ENCODE measurements around the gene TPO.
A peak's percentile ranks its signal among the peaks of the same experiment; 100 is the strongest.

The TPO gene

GRCh38 chr2:1539441-1539840, 126.2 kb downstream of the TPO start:
- no peak for DNase-seq

GRCh38 chr2:1539973-1540372, 126.7 kb downstream of the TPO start:
- DNase-seq: no peak

- DNase-seq: no peak
Measured at GRCh38 chr2:1540481-1540880, 127.2 kb downstream of the TPO start.

GRCh38 chr2:1541040-1541439, 127.8 kb downstream of the TPO start:
- no peak for DNase-seq

GRCh38 chr2:1541819-1542475, 128.7 kb downstream of the TPO start:
- no peak for DNase-seq

GRCh38 chr2:1542971-1543370, 129.7 kb downstream of the TPO start:
- no peak for DNase-seq

GRCh38 chr2:1543776-1544477, 130.7 kb downstream of the TPO start:
- DNase-seq: no peak

GRCh38 chr2:1544478-1545069, 131.3 kb downstream of the TPO start:
- no peak for DNase-seq

- peak in 1 of 2 donors; percentile 33 for DNase-seq
Measured at GRCh38 chr2:1546023-1546591, 132.8 kb downstream of the TPO start.

GRCh38 chr2:1546901-1547300, 133.6 kb downstream of the TPO start:
- DNase-seq: no peak

- DNase-seq: no peak
Measured at GRCh38 chr2:1548910-1549673, 135.8 kb downstream of the TPO start.

- DNase-seq: no peak
Measured at GRCh38 chr2:1550076-1550475, 136.8 kb downstream of the TPO start.

GRCh38 chr2:1550658-1551316, 137.5 kb downstream of the TPO start:
- peak; percentile 47 to 51 for DNase-seq

- DNase-seq: no peak
Measured at GRCh38 chr2:1551905-1552304, 138.6 kb downstream of the TPO start.

GRCh38 chr2:1552611-1553010, 139.3 kb downstream of the TPO start:
- no peak for DNase-seq

- DNase-seq: no peak
Measured at GRCh38 chr2:1553671-1554295, 140.5 kb downstream of the TPO start.

- no peak for DNase-seq
Measured at GRCh38 chr2:1556286-1556685, 143.0 kb downstream of the TPO start.

GRCh38 chr2:1556776-1557466, 143.7 kb downstream of the TPO start:
- no peak for DNase-seq

GRCh38 chr2:1557467-1557820, 144.2 kb downstream of the TPO start:
- DNase-seq: no peak

- DNase-seq: no peak
Measured at GRCh38 chr2:1559589-1560175, 146.4 kb downstream of the TPO start.

- no peak for DNase-seq
Measured at GRCh38 chr2:1561259-1561658, 148.0 kb downstream of the TPO start.

Data from CD4-positive, alpha-beta T cell treated with Interleukin-1 beta for 1 hour (primary cell).